Activated CD8-positive, alpha-beta memory T cell treated with anti-CD3 and anti-CD28 coated beads, Interleukin-2, amount 50 U/mL, for 1 hour (primary cell): Measurements from ENCODE around the gene IRX5.

ENCODE experiments used
- DNase-seq: peaks from one replicate; pipeline ENCODE4 v3.0.0-alpha.2; 2020; ENCODE audit errors: extremely low read depth

The IRX5 gene

GRCh38 chr16:54930005-54930868, at the start of gene IRX5:
Gene IRX5, plus strand, starts transcription at chr16:54930865. Its CDS starts 334 bp downstream, at chr16:54931199.
- no peak for DNase-seq

DNA sequence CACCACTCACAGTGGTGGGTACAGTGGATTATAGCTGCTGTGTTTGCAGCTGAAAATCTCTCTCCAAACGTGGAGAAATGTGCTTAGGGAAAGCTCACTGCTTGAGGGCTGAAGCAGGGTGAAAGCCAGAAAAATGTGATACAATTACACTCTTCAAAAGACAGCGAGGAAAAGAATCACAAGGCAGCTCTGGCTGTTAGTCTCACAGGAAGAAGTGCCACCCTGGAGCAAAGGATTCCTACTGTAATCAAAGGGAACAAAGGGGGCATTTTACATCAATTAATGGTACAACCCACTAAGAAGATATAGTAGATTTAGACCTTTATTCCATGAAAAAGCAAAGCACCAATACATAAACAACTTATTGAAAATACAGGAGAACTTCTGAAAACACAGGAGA, 48.1 kb upstream of the IRX5 start:
- no peak for DNase-seq

- no peak for DNase-seq
These were observed 47.3 kb upstream of the IRX5 start for GRCh38 chr16:54883358-54883757.

DNA sequence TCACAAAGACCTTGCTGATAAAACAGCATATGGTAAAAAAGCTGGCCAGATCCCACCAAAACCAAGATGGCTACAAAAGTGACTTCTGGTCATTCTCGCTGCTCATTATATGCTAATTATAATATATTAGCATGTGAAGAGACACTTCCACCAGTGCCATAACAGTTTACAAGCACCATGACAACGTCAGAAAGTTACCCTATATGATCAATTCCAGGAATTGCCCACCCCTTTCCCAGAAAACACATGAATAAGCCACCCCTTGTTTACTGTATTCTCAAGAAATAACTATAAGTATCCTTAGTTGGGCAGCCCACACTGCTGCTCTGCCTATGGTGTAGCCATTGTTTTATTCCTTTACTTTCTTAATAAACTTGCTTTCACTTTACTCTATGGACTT, 44.6 kb upstream of the IRX5 start:
- DNase-seq: no peak

DNA sequence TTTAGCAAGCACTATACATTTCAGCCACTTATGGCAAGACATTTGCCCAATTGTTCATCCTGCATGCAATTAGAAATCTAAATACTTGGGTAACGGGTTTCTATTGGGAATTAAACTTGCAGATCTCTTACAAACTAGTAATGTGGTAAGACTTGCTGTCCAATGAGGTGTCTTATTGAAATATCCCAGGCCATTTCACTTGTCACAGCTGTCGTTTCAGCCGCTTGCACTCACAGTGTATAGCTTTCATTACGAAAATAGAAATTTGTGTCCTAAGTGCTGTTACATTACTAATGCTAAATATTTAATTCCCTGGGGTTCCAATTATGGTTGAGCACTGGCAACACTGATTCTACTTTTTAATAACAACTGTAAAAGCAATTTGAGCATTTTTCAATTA, 40.3 kb upstream of the IRX5 start:
- no peak for DNase-seq

- no peak for DNase-seq
These were observed 39.3 kb upstream of the IRX5 start for GRCh38 chr16:54891346-54891745.

DNA sequence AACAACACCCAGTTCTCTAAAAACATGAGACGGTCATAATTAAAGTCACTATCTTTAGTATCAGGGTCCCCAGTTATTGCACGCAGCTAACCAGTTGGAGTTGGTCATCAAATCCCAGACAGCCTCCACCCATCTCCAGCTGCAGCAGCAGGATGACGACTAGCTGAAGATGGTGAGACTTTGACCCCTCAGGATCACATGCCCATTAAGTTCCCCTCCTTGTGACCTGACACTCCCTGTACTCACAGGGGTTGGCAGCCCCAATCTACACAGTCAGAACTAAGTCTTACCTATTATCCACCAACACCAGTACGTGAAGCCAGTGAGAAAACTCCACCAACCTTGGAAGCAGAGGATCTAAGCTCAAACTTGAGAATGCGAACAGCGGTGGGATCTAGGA, 37.7 kb upstream of the IRX5 start:
- DNase-seq: no peak

GRCh38 chr16:54897930-54898329, 32.7 kb upstream of the IRX5 start:
- no peak for DNase-seq

- no peak for DNase-seq
These were observed 29.1 kb upstream of the IRX5 start for GRCh38 chr16:54901606-54902005.

DNA sequence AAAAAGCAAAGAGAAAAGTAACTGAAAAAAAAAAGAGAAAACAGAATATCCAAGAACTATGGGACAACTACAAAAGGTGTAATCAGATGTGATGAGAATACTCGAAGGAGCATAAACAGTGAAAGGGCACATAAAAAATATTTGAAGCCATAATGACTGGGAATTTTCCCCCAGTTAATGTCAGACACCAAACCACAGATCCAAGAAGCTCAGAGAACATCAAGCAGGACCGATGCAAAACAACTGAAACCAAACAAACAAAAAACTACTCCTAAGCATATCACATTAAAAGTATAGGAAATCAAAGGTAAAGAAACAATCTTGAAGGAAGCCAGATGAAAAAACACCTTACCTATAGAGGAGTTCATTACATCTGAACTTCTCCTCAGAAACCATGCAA, 27.6 kb upstream of the IRX5 start:
- DNase-seq: no peak

GRCh38 chr16:54911079-54911478, 19.6 kb upstream of the IRX5 start:
- DNase-seq: no peak

- DNase-seq: no peak
These were observed 17.9 kb upstream of the IRX5 start for GRCh38 chr16:54912720-54913119.

GRCh38 chr16:54921206-54921824, 9.3 kb upstream of the IRX5 start:
- DNase-seq: no peak

DNA sequence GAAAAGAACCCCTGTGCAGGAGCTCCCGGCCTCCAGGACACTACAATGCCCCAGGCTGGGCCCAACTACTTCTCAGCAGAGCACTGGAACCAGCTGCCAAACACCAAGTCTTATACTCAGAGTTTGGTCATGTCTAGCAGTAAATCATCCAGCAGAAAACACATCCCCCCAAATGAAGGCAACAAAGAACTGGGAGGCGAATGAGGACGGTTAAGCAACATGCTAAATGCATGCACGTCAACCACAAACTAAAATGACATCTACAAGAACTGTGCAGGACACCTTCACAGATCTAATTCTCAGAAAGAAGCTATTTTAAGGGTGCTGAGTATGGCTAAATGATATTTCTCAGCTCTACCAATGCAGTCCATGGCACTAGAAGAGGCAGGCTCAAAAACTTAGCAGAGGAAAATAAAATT, 7.6 kb upstream of the IRX5 start:
- no peak for DNase-seq

- no peak for DNase-seq
These were observed 6.7 kb upstream of the IRX5 start for GRCh38 chr16:54923988-54924387.

- no peak for DNase-seq
These were observed 4.4 kb upstream of the IRX5 start for GRCh38 chr16:54926166-54926838.

DNA sequence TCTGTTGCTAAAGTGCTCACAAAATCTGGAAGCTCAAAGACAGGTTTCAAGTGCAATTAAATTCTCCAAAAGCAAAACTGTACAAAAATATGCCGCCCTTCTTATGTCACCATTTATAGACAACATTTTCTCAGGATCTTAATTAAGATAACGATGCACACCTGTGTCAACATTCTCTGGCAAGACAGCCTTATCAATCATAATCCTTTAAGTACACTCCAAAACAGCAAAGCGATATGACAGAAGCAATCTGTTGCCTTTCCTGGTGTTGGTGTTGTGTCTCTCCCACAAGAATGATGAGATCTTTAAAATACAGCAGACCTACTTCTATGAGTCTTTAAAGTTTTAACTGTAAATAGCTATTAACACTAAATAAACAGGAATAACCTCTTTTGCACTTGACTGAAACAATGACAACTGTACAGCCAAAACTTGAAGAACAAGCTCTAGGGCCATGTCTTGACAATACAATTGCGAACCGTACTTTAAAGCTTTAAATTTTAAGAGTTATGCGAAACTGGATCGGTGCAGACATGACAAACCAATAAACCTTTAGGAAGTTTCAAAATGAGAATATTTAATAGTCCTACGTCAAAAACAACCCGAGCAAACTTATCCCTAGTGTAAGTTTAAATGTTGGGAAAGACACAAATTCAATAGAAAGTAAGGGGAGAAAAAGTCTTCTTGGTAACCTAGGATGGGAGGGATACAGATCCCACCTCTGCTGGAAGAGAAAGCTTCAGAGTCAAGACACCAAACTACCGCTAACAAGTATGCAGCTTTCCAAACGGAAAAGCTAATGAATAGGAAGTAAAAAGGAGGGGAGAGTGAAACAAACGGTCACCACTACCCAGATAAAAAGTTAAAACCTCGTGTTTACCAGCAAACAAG, 3.3 kb upstream of the IRX5 start:
- DNase-seq: no peak

GRCh38 chr16:54928016-54928356, 2.7 kb upstream of the IRX5 start:
- DNase-seq: no peak

DNA sequence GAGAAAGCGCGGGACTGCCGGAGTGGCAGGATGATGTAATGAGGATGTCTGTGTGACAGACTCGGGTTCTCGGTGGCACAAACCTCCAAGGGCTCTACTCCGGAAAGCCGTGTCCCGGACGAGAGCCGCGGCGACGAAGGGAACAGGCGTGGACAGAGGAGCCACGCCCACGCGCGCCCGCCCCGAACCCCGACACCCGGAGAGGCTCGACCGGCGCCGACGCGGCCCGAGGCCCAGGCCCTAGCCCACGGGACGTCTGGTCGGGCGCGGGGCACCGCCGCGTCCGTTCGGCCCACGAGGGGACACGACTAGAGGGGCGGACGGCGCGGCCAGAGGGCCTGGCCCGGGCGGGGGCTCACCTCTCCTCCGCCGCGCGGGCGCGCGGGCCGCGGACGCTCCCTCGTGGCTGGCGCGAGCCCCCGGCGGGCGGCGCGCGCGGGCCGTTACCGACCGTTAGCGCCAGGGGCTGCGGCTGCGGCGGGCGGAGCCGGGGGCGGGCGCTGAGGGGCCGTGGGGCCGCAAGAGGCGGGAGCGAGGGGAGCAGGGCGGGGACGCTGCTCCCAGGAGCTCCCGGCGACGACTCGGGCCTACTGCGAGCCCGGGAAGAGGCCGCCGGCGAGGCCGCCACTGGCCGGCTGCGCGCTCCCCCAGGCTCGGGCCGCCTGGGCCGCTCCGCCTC, 2.1 kb upstream of the IRX5 start:
- no peak for DNase-seq

GRCh38 chr16:54929090-54930004, 1.3 kb upstream of the IRX5 start:
- peak; percentile 73 for DNase-seq

- DNase-seq: no peak
These were observed 129 bp downstream of the IRX5 start for GRCh38 chr16:54930869-54931119.
